22Rv1 (cell line): Measurements from ENCODE around the gene SUGCT.

ENCODE experiments used
- H3K27ac ChIP-seq: fragments of 450-650 bp; 2 replicates; pipeline ENCODE4 v1.5.1; 2017
- CTCF ChIP-seq: fragments of 450-650 bp; IDR thresholded peaks from 2 replicates; pipeline ENCODE4 v1.5.1; 2017; ENCODE audit warnings: mild to moderate bottlenecking
- ZFX ChIP-seq: fragments of 450-650 bp; IDR thresholded peaks from 2 replicates; pipeline ENCODE4 v1.6.1; 2017; ENCODE audit warnings: antibody characterized with exemption, borderline replicate concordance

The SUGCT gene

GRCh38 chr7:40874756-40875155 is 740.0 kb downstream of the SUGCT start:
- TF ChIP-seq ZFX = no peak
- no peak for TF ChIP-seq CTCF
- H3K27ac ChIP-seq = no peak overlapping the region

GRCh38 chr7:40876601-40877000 is 741.8 kb downstream of the SUGCT start:
- TF ChIP-seq ZFX = no peak
- H3K27ac ChIP-seq = no peak overlapping the region

- no peak overlapping the region for H3K27ac ChIP-seq
These were observed 745.2 kb downstream of the SUGCT start for GRCh38 chr7:40879941-40880543.

GRCh38 chr7:40880581-40880980 is 745.8 kb downstream of the SUGCT start:
- H3K27ac ChIP-seq = no peak overlapping the region
- no peak for TF ChIP-seq ZFX

More at GRCh38 chr7:40879941-40880543, 745.2 kb downstream of the SUGCT start:
- TF ChIP-seq CTCF (no peak), ZFX (no peak)

- no peak for TF ChIP-seq ZFX
- no peak for TF ChIP-seq CTCF
- no peak overlapping the region for H3K27ac ChIP-seq
These were observed 746.7 kb downstream of the SUGCT start for GRCh38 chr7:40881405-40881926.

- no peak overlapping the region for H3K27ac ChIP-seq
- TF ChIP-seq CTCF (no peak), ZFX (no peak)
These were observed 747.4 kb downstream of the SUGCT start for GRCh38 chr7:40882071-40882658.

- no peak overlapping the region for H3K27ac ChIP-seq
- TF ChIP-seq CTCF = no peak
- no peak for TF ChIP-seq ZFX
These were observed 749.0 kb downstream of the SUGCT start for GRCh38 chr7:40883826-40884225.

- TF ChIP-seq ZFX (no peak), CTCF (no peak)
- no peak overlapping the region for H3K27ac ChIP-seq
These were observed 749.4 kb downstream of the SUGCT start for GRCh38 chr7:40884241-40884640.
